ENCODE measurements around the gene CCDC171. TPM values are rescaled to one million over a fixed set of nuclear protein-coding genes. Genes with fewer than 3 reads are reported as not detected.
"Not testable (repeated sequence)": the region's sequence is repeated elsewhere in the genome, so short reads cannot be mapped to it uniquely, and the experiment has no call there.

The CCDC171 gene
- total RNA-seq, 1 donor from 2014 or later, result 0.58 TPM

GRCh38 chr9:15549611-15550010, 3.2 kb upstream of the CCDC171 start:
- DNase-seq (ENCODE audit: extremely low read depth, low read depth, low spot score), result no peak

GRCh38 chr9:15553528-15553898, 670 bp downstream of the CCDC171 start:
- no peak for DNase-seq (ENCODE audit: extremely low read depth, low read depth, low spot score)

- DNase-seq (ENCODE audit: extremely low read depth, low read depth, low spot score), result no peak
Measured at GRCh38 chr9:15570769-15571168, 17.9 kb downstream of the CCDC171 start.

GRCh38 chr9:15572200-15572770, 19.4 kb downstream of the CCDC171 start:
- DNase-seq (ENCODE audit: extremely low read depth, low read depth, low spot score), result no peak

GRCh38 chr9:15576350-15577050, 23.7 kb downstream of the CCDC171 start:
- DNase-seq (ENCODE audit: extremely low read depth, low read depth, low spot score), result no peak

GRCh38 chr9:15578714-15579113, 25.9 kb downstream of the CCDC171 start:
- DNase-seq (ENCODE audit: extremely low read depth, low read depth, low spot score), result no peak

- DNase-seq (ENCODE audit: extremely low read depth, low read depth, low spot score), result no peak
Measured at GRCh38 chr9:15584379-15584778, 31.5 kb downstream of the CCDC171 start.

- no peak for DNase-seq (ENCODE audit: extremely low read depth, low read depth, low spot score)
Measured at GRCh38 chr9:15592317-15592716, 39.5 kb downstream of the CCDC171 start.

GRCh38 chr9:15592940-15593339, 40.1 kb downstream of the CCDC171 start:
- DNase-seq (ENCODE audit: extremely low read depth, low read depth, low spot score), result not testable (repeated sequence)

- not testable (repeated sequence) for DNase-seq (ENCODE audit: extremely low read depth, low read depth, low spot score)
Measured at GRCh38 chr9:15600666-15601330, 48.0 kb downstream of the CCDC171 start.

- peak; percentile 36 for DNase-seq (ENCODE audit: extremely low read depth, low read depth, low spot score)
Measured at GRCh38 chr9:15606643-15607472, 54.0 kb downstream of the CCDC171 start.

- DNase-seq (ENCODE audit: extremely low read depth, low read depth, low spot score), result no peak
Measured at GRCh38 chr9:15612962-15613361, 60.1 kb downstream of the CCDC171 start.

GRCh38 chr9:15617782-15618181, 64.9 kb downstream of the CCDC171 start:
- no peak for DNase-seq (ENCODE audit: extremely low read depth, low read depth, low spot score)

GRCh38 chr9:15618540-15619331, 65.9 kb downstream of the CCDC171 start:
- no peak for DNase-seq (ENCODE audit: extremely low read depth, low read depth, low spot score)

GRCh38 chr9:15622318-15622971, 69.6 kb downstream of the CCDC171 start:
- DNase-seq (ENCODE audit: extremely low read depth, low read depth, low spot score), result no peak

GRCh38 chr9:15635752-15636151, 82.9 kb downstream of the CCDC171 start:
- DNase-seq (ENCODE audit: extremely low read depth, low read depth, low spot score), result no peak

- no peak for DNase-seq (ENCODE audit: extremely low read depth, low read depth, low spot score)
Measured at GRCh38 chr9:15640121-15640520, 87.3 kb downstream of the CCDC171 start.

- DNase-seq (ENCODE audit: extremely low read depth, low read depth, low spot score), result no peak
Measured at GRCh38 chr9:15641291-15641690, 88.4 kb downstream of the CCDC171 start.

GRCh38 chr9:15642369-15642962, 89.6 kb downstream of the CCDC171 start:
- DNase-seq (ENCODE audit: extremely low read depth, low read depth, low spot score), result peak; percentile 22

GRCh38 chr9:15670246-15670645, 117.4 kb downstream of the CCDC171 start:
- DNase-seq (ENCODE audit: extremely low read depth, low read depth, low spot score), result no peak

Data from glomerular endothelial cell (primary cell).